Measurements from ENCODE around the gene PCDHB10. TPM values are rescaled to one million over a fixed set of nuclear protein-coding genes. Genes with fewer than 3 reads are reported as not detected.

PCDHB10 gene
- 0.53 and 0.59 TPM in 2 replicates for total RNA-seq

DNA sequence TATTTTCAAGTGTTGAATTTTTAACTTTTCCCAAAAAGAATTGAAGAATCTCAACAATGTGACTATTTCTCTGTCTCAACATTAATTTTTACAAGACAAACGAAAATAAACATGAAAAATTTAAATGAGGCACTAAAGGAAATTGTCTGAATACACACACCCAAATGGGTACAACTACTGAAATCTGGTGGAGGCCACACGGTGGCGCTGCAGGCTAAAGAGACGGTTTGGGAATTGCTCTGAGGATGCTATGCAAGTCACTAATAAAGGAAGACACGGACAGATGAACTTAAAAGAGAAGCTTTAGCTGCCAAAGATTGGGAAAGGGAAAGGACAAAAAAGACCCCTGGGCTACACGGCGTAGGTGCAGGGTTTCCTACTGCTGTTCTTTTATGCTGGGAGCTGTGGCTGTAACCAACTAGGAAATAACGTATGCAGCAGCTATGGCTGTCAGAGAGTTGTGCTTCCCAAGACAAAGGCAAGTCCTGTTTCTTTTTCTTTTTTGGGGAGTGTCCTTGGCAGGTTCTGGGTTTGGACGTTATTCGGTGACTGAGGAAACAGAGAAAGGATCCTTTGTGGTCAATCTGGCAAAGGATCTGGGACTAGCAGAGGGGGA is at the start of gene PCDHB10:
TSS of gene PCDHB10 (plus strand) at position 244 of the 616 bp plus-strand sequence. CDS start at position 444, 200 bp downstream.

DNA sequence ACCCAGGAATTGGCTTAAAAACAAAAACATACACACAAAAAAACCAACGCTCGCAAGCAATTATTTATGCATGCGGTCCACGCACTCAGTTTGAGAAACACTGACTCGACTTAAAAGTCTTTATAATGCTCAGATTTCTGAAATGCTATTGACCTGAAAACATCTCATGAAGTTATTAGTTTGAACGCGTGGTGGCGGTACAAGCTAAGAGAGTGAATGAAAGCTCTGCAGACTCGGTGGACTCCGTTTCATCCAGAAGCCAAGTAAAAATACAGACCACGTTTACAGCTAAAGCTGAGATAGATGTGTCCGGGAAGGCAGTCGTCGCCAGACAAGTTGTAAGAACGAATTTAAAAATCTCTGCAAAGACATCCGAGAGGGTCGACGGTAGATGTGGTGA is 42.3 kb upstream of the PCDHB10 start, which contains the start of gene PCDHB6:
TSS of gene PCDHB6 (plus strand) at position 246 of the 400 bp plus-strand sequence. CDS start 201 bp downstream, outside the sequence.

DNA sequence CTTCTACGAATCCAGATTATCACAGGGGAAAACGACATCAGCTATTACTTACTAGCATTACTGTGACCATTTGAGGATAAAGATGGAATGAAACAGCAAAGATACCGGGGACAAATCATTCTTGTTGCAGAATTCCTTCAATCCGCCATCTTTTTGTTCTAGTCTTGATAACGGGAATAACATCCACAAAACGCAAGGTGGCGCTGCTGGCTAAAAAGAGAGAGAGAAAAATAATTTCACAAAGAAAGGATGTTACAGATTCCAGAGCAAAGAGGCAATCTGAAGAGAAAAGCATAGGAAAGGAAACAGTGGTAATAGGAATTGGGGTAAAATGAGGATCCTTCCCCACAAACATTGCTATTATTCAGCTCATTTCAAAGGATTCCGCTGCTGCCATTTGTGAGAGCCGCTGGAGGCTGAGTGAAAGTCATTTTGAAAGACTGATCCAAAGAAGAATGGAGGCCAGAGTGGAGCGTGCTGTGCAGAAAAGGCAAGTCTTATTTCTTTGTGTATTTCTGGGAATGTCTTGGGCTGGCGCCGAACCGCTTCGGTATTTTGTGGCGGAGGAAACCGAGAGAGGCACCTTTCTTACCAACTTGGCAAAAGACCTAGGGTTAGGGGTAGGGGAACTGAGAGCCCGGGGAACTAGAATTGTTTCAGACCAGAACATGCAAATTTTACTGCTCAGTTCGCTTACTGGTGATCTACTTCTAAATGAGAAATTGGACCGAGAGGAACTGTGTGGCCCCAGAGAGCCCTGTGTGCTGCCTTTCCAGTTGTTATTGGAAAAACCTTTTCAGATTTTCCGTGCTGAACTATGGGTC is 19.6 kb upstream of the PCDHB10 start, which contains the start of gene PCDHB7:
TSS of gene PCDHB7 (plus strand) at position 264 of the 824 bp plus-strand sequence. CDS start at position 456, 192 bp downstream.

GRCh38 chr5:141177577-141178191 is 14.5 kb upstream of the PCDHB10 start, which contains the start of gene PCDHB8:
TSS of gene PCDHB8 (plus strand) at chr5:141177790. CDS start at chr5:141178035, 245 bp downstream.

DNA sequence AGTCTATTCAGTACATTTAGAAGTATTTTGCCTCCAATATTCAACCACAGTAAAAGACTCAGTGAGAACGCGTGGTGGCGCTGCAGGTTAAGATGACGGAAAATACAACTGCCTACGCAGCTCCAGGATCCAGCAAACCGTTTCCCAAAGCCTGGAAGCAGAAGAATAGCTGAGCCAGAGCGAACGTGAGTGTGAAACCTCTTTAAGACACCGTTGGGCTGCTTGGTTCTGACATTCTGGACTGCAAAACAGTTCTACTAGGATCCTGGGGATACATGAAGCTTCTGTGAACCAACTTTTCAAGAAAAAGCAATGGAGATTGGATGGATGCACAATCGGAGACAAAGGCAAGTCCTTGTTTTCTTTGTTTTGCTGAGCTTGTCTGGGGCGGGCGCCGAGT is 9.9 kb upstream of the PCDHB10 start, which contains the start of gene PCDHB16:
TSS of gene PCDHB16 (plus strand) at position 140 of the 400 bp plus-strand sequence. CDS start at position 313, 173 bp downstream.

DNA sequence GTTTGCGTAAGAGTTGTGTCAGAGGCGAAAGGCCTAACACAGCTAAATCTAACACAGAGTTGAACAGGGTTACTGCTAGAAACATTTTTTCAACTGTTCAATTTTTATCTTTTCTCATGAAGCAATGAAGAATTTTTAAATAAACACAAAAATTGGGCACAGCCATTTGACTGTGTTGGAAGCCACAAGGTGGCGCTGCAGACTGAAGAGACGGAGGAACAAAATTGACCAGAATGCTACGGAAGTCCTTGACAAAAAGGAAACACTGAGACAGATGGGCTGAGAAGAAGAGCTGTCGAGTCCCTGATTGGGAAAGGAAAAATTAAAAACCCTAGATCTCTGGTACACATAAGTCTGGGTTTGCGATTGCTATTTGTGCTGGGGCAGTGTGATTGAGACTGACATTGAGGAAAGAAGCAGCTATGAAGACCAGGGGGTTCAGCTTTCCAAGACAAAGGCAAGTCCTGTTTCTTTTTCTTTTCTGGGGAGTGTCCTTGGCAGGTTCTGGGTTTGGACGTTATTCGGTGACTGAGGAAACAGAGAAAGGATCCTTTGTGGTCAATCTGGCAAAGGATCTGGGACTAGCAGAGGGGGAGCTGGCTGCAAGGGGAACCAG is 5.1 kb upstream of the PCDHB10 start, which contains the start of gene PCDHB9:
TSS of gene PCDHB9 (plus strand) at position 265 of the 616 bp plus-strand sequence. CDS start at position 423, 158 bp downstream.

GRCh38 chr5:141199359-141200235 is 7.4 kb downstream of the PCDHB10 start, which contains the start of gene PCDHB11:
TSS of gene PCDHB11 (plus strand) at chr5:141199627. CDS start at chr5:141199775, 148 bp downstream.

DNA sequence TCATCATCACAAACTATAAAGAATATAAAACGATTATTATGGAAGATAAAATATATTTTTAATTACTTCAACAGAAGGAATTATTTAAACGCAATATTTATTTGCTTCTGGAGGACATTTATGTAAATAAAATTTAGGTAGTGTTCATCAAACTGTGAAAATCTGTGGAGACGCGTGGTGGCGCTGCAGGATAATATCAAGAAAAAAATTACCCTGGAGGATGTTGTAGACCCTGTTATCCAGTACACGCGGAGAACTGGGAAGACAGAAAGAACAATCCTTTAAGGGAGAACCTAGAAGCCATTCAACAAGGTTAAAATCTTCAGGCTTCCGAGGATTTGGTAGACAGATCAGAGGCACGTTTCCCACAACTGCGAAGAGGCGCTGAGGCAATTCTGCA is 16.3 kb downstream of the PCDHB10 start, which contains the start of gene PCDHB12:
TSS of gene PCDHB12 (plus strand) at position 242 of the 400 bp plus-strand sequence. CDS start 189 bp downstream, outside the sequence.

DNA sequence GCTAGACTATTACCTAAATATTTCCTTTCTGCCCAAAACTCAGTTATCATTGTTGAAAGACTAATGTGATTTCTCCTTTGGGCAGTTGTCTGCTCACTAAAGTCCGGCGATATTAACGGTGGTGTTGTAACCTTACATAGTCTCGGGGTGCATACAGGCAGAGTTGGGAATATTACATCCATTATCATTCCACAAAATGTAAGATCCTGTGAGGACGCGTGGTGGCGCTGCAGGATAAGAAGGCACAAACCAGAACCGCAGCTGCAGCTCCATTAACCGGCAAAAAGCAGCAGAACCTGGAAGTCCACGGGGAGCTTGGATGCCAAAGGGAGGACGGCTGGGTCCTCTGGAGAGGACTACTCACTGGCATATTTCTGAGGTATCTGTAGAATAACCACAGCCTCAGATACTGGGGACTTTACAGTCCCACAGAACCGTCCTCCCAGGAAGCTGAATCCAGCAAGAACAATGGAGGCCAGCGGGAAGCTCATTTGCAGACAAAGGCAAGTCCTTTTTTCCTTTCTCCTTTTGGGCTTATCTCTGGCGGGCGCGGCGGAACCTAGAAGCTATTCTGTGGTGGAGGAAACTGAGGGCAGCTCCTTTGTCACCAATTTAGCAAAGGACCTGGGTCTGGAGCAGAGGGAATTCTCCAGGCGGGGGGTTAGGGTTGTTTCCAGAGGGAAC is 21.6 kb downstream of the PCDHB10 start, which contains the start of gene PCDHB13:
TSS of gene PCDHB13 (plus strand) at position 264 of the 684 bp plus-strand sequence. CDS start at position 469, 205 bp downstream.

GRCh38 chr5:141223112-141223783 is 31.1 kb downstream of the PCDHB10 start, which contains the start of gene PCDHB14:
TSS of gene PCDHB14 (plus strand) at chr5:141223343. CDS start at chr5:141223506, 163 bp downstream.

Other genes starting within 250 kb of the PCDHB10 start
- 0.64 and 0.73 TPM in 2 replicates for gene PCDHAC2, start 225.9 kb upstream of the PCDHB10 start, total RNA-seq
- gene PCDHB1, start 141.0 kb upstream of the PCDHB10 start, total RNA-seq = not detected in 2 replicates
- 0.40 and 1.7 TPM in 2 replicates for gene PCDHB2, start 97.7 kb upstream of the PCDHB10 start, total RNA-seq
- 0.30 and 0.47 TPM in 2 replicates for gene PCDHB3, start 91.9 kb upstream of the PCDHB10 start, total RNA-seq
- gene PCDHB4, start 70.5 kb upstream of the PCDHB10 start, total RNA-seq = 0.07 and 0.10 TPM in 2 replicates
- 0.15 and 0.47 TPM in 2 replicates for gene PCDHB5, start 57.1 kb upstream of the PCDHB10 start, total RNA-seq
- gene PCDHB6, start 42.3 kb upstream of the PCDHB10 start, total RNA-seq = not detected in 2 replicates
- gene PCDHB7, start 19.7 kb upstream of the PCDHB10 start, total RNA-seq = 0.05 and 0.07 TPM in 2 replicates
- gene PCDHB8, start 14.6 kb upstream of the PCDHB10 start, total RNA-seq = 0.25 TPM in 1 of 2 replicates, not detected in the other
- gene PCDHB16, start 10.0 kb upstream of the PCDHB10 start, total RNA-seq = under 0.01 and 0.25 TPM in 2 replicates
- 0.15 and 0.27 TPM in 2 replicates for gene PCDHB9, start 5.2 kb upstream of the PCDHB10 start, total RNA-seq
- not detected in 2 replicates for gene PCDHB11, start 7.3 kb downstream of the PCDHB10 start, total RNA-seq
- 0.05 and 0.13 TPM in 2 replicates for gene PCDHB12, start 16.4 kb downstream of the PCDHB10 start, total RNA-seq
- 0.30 and 0.33 TPM in 2 replicates for gene PCDHB13, start 21.6 kb downstream of the PCDHB10 start, total RNA-seq
- 0.20 and 0.30 TPM in 2 replicates for gene PCDHB14, start 31.0 kb downstream of the PCDHB10 start, total RNA-seq
- gene PCDHB15, start 53.0 kb downstream of the PCDHB10 start, total RNA-seq = 0.15 and 0.40 TPM in 2 replicates
- gene SLC25A2, start 111.7 kb downstream of the PCDHB10 start, total RNA-seq = 0.15 TPM in 1 of 2 replicates, not detected in the other
- gene TAF7, start 128.4 kb downstream of the PCDHB10 start, total RNA-seq = 44.8 and 50.7 TPM in 2 replicates
- gene PCDHGA1, start 138.2 kb downstream of the PCDHB10 start, total RNA-seq = 0.20 and 0.59 TPM in 2 replicates
- 0.73 and 0.79 TPM in 2 replicates for gene PCDHGA2, start 146.4 kb downstream of the PCDHB10 start, total RNA-seq
- gene PCDHGA3, start 151.5 kb downstream of the PCDHB10 start, total RNA-seq = 0.13 and 0.49 TPM in 2 replicates
- 0.44 and 0.60 TPM in 2 replicates for gene PCDHGB1, start 157.7 kb downstream of the PCDHB10 start, total RNA-seq
- gene PCDHGA4, start 162.7 kb downstream of the PCDHB10 start, total RNA-seq = 2.8 and 3.9 TPM in 2 replicates
- 2.9 and 3.3 TPM in 2 replicates for gene PCDHGB2, start 167.6 kb downstream of the PCDHB10 start, total RNA-seq
- 0.53 and 0.79 TPM in 2 replicates for gene PCDHGA5, start 171.8 kb downstream of the PCDHB10 start, total RNA-seq
- gene PCDHGB3, start 177.9 kb downstream of the PCDHB10 start, total RNA-seq = 0.67 and 1.4 TPM in 2 replicates
- 0.73 and 1.2 TPM in 2 replicates for gene PCDHGA6, start 181.5 kb downstream of the PCDHB10 start, total RNA-seq
- gene PCDHGA7, start 190.4 kb downstream of the PCDHB10 start, total RNA-seq = 0.80 and 1.1 TPM in 2 replicates
- gene PCDHGB4, start 195.3 kb downstream of the PCDHB10 start, total RNA-seq = 3.3 and 4.2 TPM in 2 replicates
- gene PCDHGA8, start 200.3 kb downstream of the PCDHB10 start, total RNA-seq = 0.15 and 0.33 TPM in 2 replicates
- gene PCDHGB5, start 205.6 kb downstream of the PCDHB10 start, total RNA-seq = 7.9 and 8.3 TPM in 2 replicates
- gene PCDHGA9, start 210.4 kb downstream of the PCDHB10 start, total RNA-seq = 1.2 and 1.8 TPM in 2 replicates
- 0.73 and 1.2 TPM in 2 replicates for gene PCDHGB6, start 215.7 kb downstream of the PCDHB10 start, total RNA-seq
- gene PCDHGA10, start 220.6 kb downstream of the PCDHB10 start, total RNA-seq = 1.7 and 2.6 TPM in 2 replicates
- gene PCDHGB7, start 225.3 kb downstream of the PCDHB10 start, total RNA-seq = 3.1 and 5.3 TPM in 2 replicates
- 4.4 and 4.6 TPM in 2 replicates for gene PCDHGA11, start 228.7 kb downstream of the PCDHB10 start, total RNA-seq
- 4.7 and 5.9 TPM in 2 replicates for gene PCDHGA12, start 238.2 kb downstream of the PCDHB10 start, total RNA-seq

Measured in mammary microvascular endothelial cell (primary cell).